ENCODE results near the gene WHRN.

- TF ChIP-seq SIN3A (IDR thresholded peaks at IDR 0.05; ENCODE audit: borderline replicate concordance, insufficient read depth, low read length) (no peak), POLR2AphosphoS5 (IDR thresholded peaks at IDR 0.05; ENCODE audit: low read depth, low read length) (no peak), REST (IDR thresholded peaks at IDR 0.05; ENCODE audit: insufficient read depth in 1 of 2, low read depth in 2 of 2, low read length in 2 of 2) (no peak), TAF1 (IDR thresholded peaks at IDR 0.05; ENCODE audit: borderline replicate concordance, insufficient read depth, low read length) (no peak), FOXP2 (optimal IDR thresholded peaks at IDR 0.05; ENCODE audit: borderline replicate concordance, extremely low read depth, extremely low read length, insufficient read depth) (no peak)
These were observed 17.6 kb upstream of the WHRN start for GRCh38 chr9:114522847-114523246.
